H1 (cell line): ENCODE results near the gene MAGIX. TPM values are rescaled to one million over a fixed set of nuclear protein-coding genes. Genes with fewer than 3 reads are reported as not detected.
A peak's percentile ranks its signal among the peaks of the same experiment; 100 is the strongest.

Experiments used
- CTCF ChIA-PET: fragments of 300-600 bp; sonication (Branson Sonifier 250); formaldehyde crosslinking; loops from one replicate; lab custom pipeline; 2021; ENCODE audit not compliant: partially characterized antibody; lab: Charles Lee
- POLR2A ChIA-PET: fragments of 300-600 bp; sonication (Branson Sonifier 250); formaldehyde crosslinking; loops from one replicate; lab custom pipeline; 2021; ENCODE audit warnings: inconsistent platforms; ENCODE audit not compliant: partially characterized antibody; lab: Charles Lee
- DNase-seq, 2 experiments: peaks; one replicate each; pipeline versions ENCODE4 v3.0.0 to v3.0.0-alpha.2; 2010 to 2022; ENCODE audit warnings: low spot score in 2 of 2, low read depth in 1 of 2, mixed read lengths in 1 of 2
- FAIRE-seq: peaks from 2 replicates; lab custom pipeline; 2011; peaks lifted over from hg19 to GRCh38; lab: Jason Lieb, UNC
- H2AFZ ChIP-seq: 2 replicates; pipeline ENCODE4 v1.8.1; 2012; ENCODE audit warnings: low read length, inconsistent platforms
- H2AK5ac ChIP-seq: 2 replicates; pipeline ENCODE4 v1.6.1; 2013; ENCODE audit warnings: low read depth, low read length
- H2BK120ac ChIP-seq: replicated peaks from 2 replicates; pipeline ENCODE3; 2013; ENCODE audit warnings: low read depth, low read length, inconsistent platforms
- H2BK12ac ChIP-seq: 2 replicates; pipeline ENCODE4 v1.6.1; 2013; ENCODE audit warnings: low read depth, low read length
- H2BK15ac ChIP-seq: 2 replicates; pipeline ENCODE4 v1.6.1; 2013; ENCODE audit warnings: low read length
- H2BK20ac ChIP-seq: 2 replicates; pipeline ENCODE4 v1.6.1; 2013; ENCODE audit warnings: low read length
- H2BK5ac ChIP-seq: 2 replicates; pipeline ENCODE4 v1.6.1; 2013; ENCODE audit warnings: low read depth, low read length
- H3K14ac ChIP-seq: 2 replicates; pipeline ENCODE4 v1.6.1; 2013; ENCODE audit warnings: inconsistent platforms; ENCODE audit not compliant: insufficient read length
- H3K18ac ChIP-seq: 2 replicates; pipeline ENCODE4 v1.6.1; 2013; ENCODE audit warnings: low read length; ENCODE audit errors: extremely low read depth
- H3K23ac ChIP-seq: 2 replicates; pipeline ENCODE4 v1.6.1; 2013; ENCODE audit warnings: inconsistent platforms; ENCODE audit not compliant: insufficient read length
- H3K23me2 ChIP-seq: 2 replicates; pipeline ENCODE4 v1.6.1; 2013; ENCODE audit warnings: low read depth, low read length
- H3K27ac ChIP-seq: 2 replicates; pipeline ENCODE4 v1.6.1; 2011; ENCODE audit warnings: low read depth, low read length, inconsistent platforms
- H3K27me3 ChIP-seq, 4 experiments: replicated peaks in 1 of 4; 1 replicate in 1 of 4; 2 replicates in 3 of 4; pipeline versions ENCODE4 v1.6.1 to v1.8.1; 2011 to 2013; ENCODE audit warnings: low read length in 3 of 4, mild to moderate bottlenecking in 3 of 4, inconsistent platforms in 2 of 4, mixed read lengths in 2 of 4, moderate library complexity in 1 of 4; ENCODE audit not compliant: control insufficient read depth in 3 of 4, insufficient read depth in 3 of 4; ENCODE audit errors: extremely low read depth in 1 of 4
- H3K36me3 ChIP-seq, 4 experiments: 2 replicates each; pipeline versions ENCODE4 v1.6.1 to v1.8.1; 2011 to 2013; ENCODE audit warnings: mild to moderate bottlenecking in 4 of 4, low read length in 3 of 4, moderate library complexity in 2 of 4, control low read depth in 1 of 4, inconsistent platforms in 1 of 4; ENCODE audit not compliant: insufficient read depth in 4 of 4, control insufficient read depth in 2 of 4
- H3K4ac ChIP-seq: replicated peaks from 2 replicates; pipeline ENCODE3; 2013; ENCODE audit warnings: low read length, low read depth, mixed read lengths, inconsistent platforms; ENCODE audit not compliant: insufficient read length
- H3K4me1 ChIP-seq, 4 experiments: replicated peaks in 1 of 4; 1 replicate in 1 of 4; 2 replicates in 3 of 4; pipeline versions ENCODE4 v1.6.1 to v1.8.1; 2011 to 2013; ENCODE audit warnings: low read length in 3 of 4, inconsistent platforms in 2 of 4, mixed read lengths in 1 of 4; ENCODE audit not compliant: insufficient read depth in 4 of 4, control insufficient read depth in 3 of 4
- H3K4me2 ChIP-seq, 2 experiments: 2 replicates each; pipeline versions ENCODE4 v1.6.1 to v1.8.1; 2011 to 2013; ENCODE audit warnings: low read depth in 2 of 2, low read length in 2 of 2, control low read depth in 1 of 2, inconsistent platforms in 1 of 2, mild to moderate bottlenecking in 1 of 2; ENCODE audit not compliant: insufficient read depth in 1 of 2
- H3K4me3 ChIP-seq, 4 experiments: fragments of 200-600, 300-600 bp in 1 of 4; sonication (generic), shearing (Covaris generic), sonication (Bioruptor Twin) in 1 of 4; 2 replicates each; pipeline versions ENCODE4 v1.5.1 to v1.8.1; 2011 to 2016; ENCODE audit warnings: low read length in 4 of 4, low read depth in 3 of 4, control low read depth in 2 of 4, inconsistent platforms in 2 of 4, mild to moderate bottlenecking in 2 of 4, mixed read lengths in 1 of 4, moderate library complexity in 1 of 4; ENCODE audit not compliant: insufficient read depth in 2 of 4; ENCODE audit errors: extremely low read depth in 1 of 4
- H3K56ac ChIP-seq: replicated peaks from 2 replicates; pipeline ENCODE3; 2013; ENCODE audit warnings: low read depth, mild to moderate bottlenecking, mixed read lengths, low read length, inconsistent platforms; ENCODE audit not compliant: insufficient read length
- H3K79me1 ChIP-seq: 2 replicates; pipeline ENCODE4 v1.6.1; 2013; ENCODE audit warnings: low read depth, low read length, control low read depth
- H3K79me2 ChIP-seq, 2 experiments: 2 replicates each; pipeline versions ENCODE4 v1.6.1 to v1.8.1; 2012 to 2013; ENCODE audit warnings: low read length in 2 of 2, mild to moderate bottlenecking in 2 of 2, inconsistent platforms in 1 of 2; ENCODE audit not compliant: insufficient read depth in 2 of 2, control insufficient read depth in 1 of 2
- H3K9ac ChIP-seq, 4 experiments: replicated peaks in 1 of 4; 1 replicate in 1 of 4; 2 replicates in 3 of 4; pipeline versions ENCODE4 v1.6.1 to v1.8.1; 2011 to 2013; ENCODE audit warnings: low read depth in 3 of 4, low read length in 3 of 4, control low read depth in 2 of 4, mild to moderate bottlenecking in 2 of 4, moderate library complexity in 2 of 4, inconsistent platforms in 1 of 4; ENCODE audit errors: extremely low read depth in 1 of 4
- H3K9me3 ChIP-seq, 2 experiments: 2 replicates each; pipeline versions ENCODE4 v1.6.1 to v1.8.1; 2012 to 2013; ENCODE audit warnings: mild to moderate bottlenecking in 2 of 2, moderate library complexity in 2 of 2, control low read depth in 1 of 2, inconsistent platforms in 1 of 2, low read depth in 1 of 2, low read length in 1 of 2, mixed read lengths in 1 of 2; ENCODE audit not compliant: insufficient read depth in 2 of 2
- H4K20me1 ChIP-seq, 2 experiments: replicated peaks in 1 of 2; 2 replicates each; pipeline versions ENCODE3 to v1.8.1; 2011 to 2013; ENCODE audit warnings: inconsistent platforms in 2 of 2, low read length in 2 of 2, mild to moderate bottlenecking in 1 of 2; ENCODE audit not compliant: insufficient read depth in 2 of 2, control insufficient read depth in 1 of 2
- H4K5ac ChIP-seq: 2 replicates; pipeline ENCODE4 v1.6.1; 2013; ENCODE audit warnings: low read length, low read depth, mixed read lengths, inconsistent platforms; ENCODE audit not compliant: insufficient read length
- H4K8ac ChIP-seq: 2 replicates; pipeline ENCODE4 v1.8.0; 2013; ENCODE audit warnings: mild to moderate bottlenecking, moderate library complexity, low read length, inconsistent platforms; ENCODE audit not compliant: insufficient read depth; ENCODE audit errors: extremely low read depth
- H4K91ac ChIP-seq: replicated peaks from 2 replicates; pipeline ENCODE3; 2013; ENCODE audit warnings: low read length, mixed read lengths, inconsistent platforms; ENCODE audit not compliant: insufficient read length
- ATF2 ChIP-seq: IDR thresholded peaks from 2 replicates; pipeline ENCODE4 v1.6.1; 2012; ENCODE audit warnings: low read length, inconsistent platforms
- BRCA1 ChIP-seq: IDR thresholded peaks from 2 replicates; pipeline ENCODE4 v1.6.1; 2012; ENCODE audit warnings: low read depth, low read length, improper control_type of control experiment
- CBX5 ChIP-seq: fragments of 300-800, 300-1000 bp; sonication (generic); IDR thresholded peaks from 2 replicates; pipeline ENCODE4 v1.7.1; 2016; ENCODE audit warnings: antibody characterized with exemption, low read length, low read depth
- CREB1 ChIP-seq: IDR thresholded peaks from 2 replicates; pipeline ENCODE4 v1.6.1; 2012; ENCODE audit warnings: inconsistent platforms
- CTBP2 ChIP-seq: IDR thresholded peaks from 2 replicates; pipeline ENCODE4 v1.7.0; 2011; ENCODE audit warnings: borderline replicate concordance, mild to moderate bottlenecking, moderate library complexity, mixed read lengths, low read length; ENCODE audit not compliant: insufficient read depth, insufficient read length
- HDAC2 ChIP-seq, 2 experiments: fragments of 300-600 bp in 1 of 2; sonication (generic) in 1 of 2; IDR thresholded peaks; 2 replicates each; pipeline ENCODE4 v1.6.1; 2011 to 2012; ENCODE audit warnings: low read depth in 2 of 2, low read length in 2 of 2, mild to moderate bottlenecking in 2 of 2, moderate library complexity in 2 of 2, borderline replicate concordance in 1 of 2, inconsistent platforms in 1 of 2
- JUND ChIP-seq: IDR thresholded peaks from 2 replicates; pipeline ENCODE4 v1.6.1; 2011; ENCODE audit warnings: mild to moderate bottlenecking, improper control_type of control experiment, low read length
- MAFK ChIP-seq: IDR thresholded peaks from 2 replicates; pipeline ENCODE4 v1.6.1; 2012; ENCODE audit warnings: low read depth, mild to moderate bottlenecking, improper control_type of control experiment, low read length
- PHF8 ChIP-seq: fragments of 200-600 bp; sonication (generic); conservative IDR thresholded peaks from 2 replicates; pipeline ENCODE4 v1.7.1; 2012; ENCODE audit warnings: low read depth, mild to moderate bottlenecking, inconsistent platforms, low read length, moderate library complexity
- SP1 ChIP-seq: IDR thresholded peaks from 2 replicates; pipeline ENCODE4 v1.6.1; 2011; ENCODE audit warnings: low read depth, low read length
- SUZ12 ChIP-seq: fragments of 200-600 bp; sonication (generic); IDR thresholded peaks from 2 replicates; pipeline ENCODE4 v1.6.1; 2012; ENCODE audit warnings: mild to moderate bottlenecking, inconsistent platforms, low read length, moderate library complexity, mixed read lengths
- ZNF274 ChIP-seq: IDR thresholded peaks from 2 replicates; pipeline ENCODE4 v1.7.0; 2012; ENCODE audit warnings: low read length, borderline replicate concordance; ENCODE audit errors: extremely low read depth
- WGBS, 2 experiments: shearing (Covaris generic) in 1 of 2; methylation state at CpG; one replicate each; pipeline versions ENCODE4 v1.1.6 to v1.1.7; 2013 to 2015; ENCODE audit warnings: low lambda C conversion rate in 2 of 2, mixed read lengths in 2 of 2, inconsistent platforms in 1 of 2, low coverage in 1 of 2, missing lambda C conversion rate in 1 of 2; ENCODE audit not compliant: insufficient replicate concordance in 2 of 2, insufficient coverage in 1 of 2, insufficient read length in 1 of 2; ENCODE audit errors: extremely low coverage in 1 of 2, missing lambda C conversion rate in 1 of 2; 5-methylcytosine and 5-hydroxymethylcytosine counted together
- polyA plus RNA-seq, 7 experiments: library from polyadenylated mRNA; depleted of rRNA in 3 of 7; stranded (reverse) in 5 of 7; unstranded in 2 of 7; fragments of >200 nt in 5 of 7; fragments of 200-250 nt in 2 of 7; gene quantifications; 1 replicate in 5 of 7; 2 replicates in 1 of 7; 4 replicates in 1 of 7; pipeline versions ENCODE4 v1.2.1 to v1.2.3, GENCODE V29; 2011 to 2013; ENCODE audit warnings: missing spikeins in 2 of 7, mixed read lengths in 2 of 7
- total RNA-seq: library from RNA; stranded (reverse); fragmentation: NEBNext Ultra II Directional; extraction: Animal tissue kit (Norgen Biotek cat#: 25700); gene quantifications from 2 replicates; pipeline ENCODE4 v1.2.1, GENCODE V29; 2021

The MAGIX gene
- total and polyA plus RNA-seq, 2 of the 8 experiments (the other 6 are each of a cell fraction or from before 2014, with no cell fraction given) = 0.37 to 1.1 TPM

GRCh38 chrX:49187526-49187925, 25.0 kb downstream of the MAGIX start:
- H3K56ac ChIP-seq = no peak overlapping the region
- CTCF ChIA-PET = interaction anchor here (0.7 to 1.2 kb wide), 2 partner anchors 28 to 65 kb away, joined by 3 read pairs; no protein-coding TSS in a partner anchor
- no peak overlapping the region for H3K14ac ChIP-seq
- H2BK120ac ChIP-seq = no peak overlapping the region
- H3K79me2 ChIP-seq = no peaks in the 10 kb centered on the region
- peak overlapping the region in 2 of 4 experiments; percentile 70 to 75; a peak in 4 of 8 replicates for H3K4me3 ChIP-seq
- H3K4me1 ChIP-seq = peaks cover 0 to 6% (median 5%) of the 10 kb centered on the region in 4 experiments; a peak in 3 of 7 replicates
- H3K27me3 ChIP-seq = no peaks in the 10 kb centered on the region
- H3K18ac ChIP-seq = no peak overlapping the region
- H3K9me3 ChIP-seq = no peaks in the 10 kb centered on the region
- peak overlapping the region; percentile 68 to 74 for H3K4me2 ChIP-seq
- no peak overlapping the region for H2BK15ac ChIP-seq
- H4K91ac ChIP-seq = no peak overlapping the region
- WGBS, 2 experiments = 83% methylated on average over 4 of the region's 10 CpGs; no CpG with 5 or more reads in 1 of the 2 experiments
- H2BK12ac ChIP-seq = no peak overlapping the region
- peaks cover 0 to 2% of the 10 kb centered on the region in 2 experiments for H4K20me1 ChIP-seq
- no peak overlapping the region for H4K8ac ChIP-seq
- H3K23ac ChIP-seq = no peak overlapping the region
- no peak overlapping the region for H2BK5ac ChIP-seq
- no peak overlapping the region for H3K4ac ChIP-seq
- H3K27ac ChIP-seq = no peak overlapping the region
- no peak for DNase-seq
- POLR2A ChIA-PET = interaction anchor here (0.6 to 1.0 kb wide), 2 partner anchors 28 to 276 kb away, joined by 3 read pairs; no protein-coding TSS in a partner anchor
- H3K23me2 ChIP-seq = peaks cover 7% of the 10 kb centered on the region; the same call in 1 of the 2 replicates
- H4K5ac ChIP-seq = no peak overlapping the region
- no peak overlapping the region for H2AFZ ChIP-seq
- no peak overlapping the region for H2AK5ac ChIP-seq
- H3K79me1 ChIP-seq = no peaks in the 10 kb centered on the region
- H2BK20ac ChIP-seq = no peak overlapping the region
- no peak overlapping the region for H3K9ac ChIP-seq
- H3K36me3 ChIP-seq = peaks cover 0 to 5% (median 0%) of the 10 kb centered on the region in 4 experiments; a peak in 3 of 8 replicates
- no peak for FAIRE-seq
- TF ChIP-seq SUZ12 = no peak
- no peak for TF ChIP-seq CBX5
- no peak for TF ChIP-seq JUND
- no peak for TF ChIP-seq CREB1
- TF ChIP-seq HDAC2 (IDR thresholded peaks at IDR 0.05; ENCODE audit: borderline replicate concordance in 1 of 2, low read depth in 2 of 2, low read length in 2 of 2) = no peak
- TF ChIP-seq MAFK = no peak
- TF ChIP-seq CTBP2 = no peak
- TF ChIP-seq PHF8 = no peak
- no peak for TF ChIP-seq ATF2
- TF ChIP-seq ZNF274 = no peak
- TF ChIP-seq SP1 = no peak
- no peak for TF ChIP-seq BRCA1
